Stimulated activated CD4-positive, alpha-beta T cell treated with anti-CD3 and anti-CD28 coated beads, Interleukin-4, amount 100 ng/mL, for 1 hour (primary cell): ENCODE measurements around the gene VPS11.
"Not testable (repeated sequence)": the region's sequence is repeated elsewhere in the genome, so short reads cannot be mapped to it uniquely, and the experiment has no call there.

ENCODE experiments used
- DNase-seq: peaks from one replicate; pipeline ENCODE4 v3.0.0-alpha.2; 2020

VPS11 gene

DNA sequence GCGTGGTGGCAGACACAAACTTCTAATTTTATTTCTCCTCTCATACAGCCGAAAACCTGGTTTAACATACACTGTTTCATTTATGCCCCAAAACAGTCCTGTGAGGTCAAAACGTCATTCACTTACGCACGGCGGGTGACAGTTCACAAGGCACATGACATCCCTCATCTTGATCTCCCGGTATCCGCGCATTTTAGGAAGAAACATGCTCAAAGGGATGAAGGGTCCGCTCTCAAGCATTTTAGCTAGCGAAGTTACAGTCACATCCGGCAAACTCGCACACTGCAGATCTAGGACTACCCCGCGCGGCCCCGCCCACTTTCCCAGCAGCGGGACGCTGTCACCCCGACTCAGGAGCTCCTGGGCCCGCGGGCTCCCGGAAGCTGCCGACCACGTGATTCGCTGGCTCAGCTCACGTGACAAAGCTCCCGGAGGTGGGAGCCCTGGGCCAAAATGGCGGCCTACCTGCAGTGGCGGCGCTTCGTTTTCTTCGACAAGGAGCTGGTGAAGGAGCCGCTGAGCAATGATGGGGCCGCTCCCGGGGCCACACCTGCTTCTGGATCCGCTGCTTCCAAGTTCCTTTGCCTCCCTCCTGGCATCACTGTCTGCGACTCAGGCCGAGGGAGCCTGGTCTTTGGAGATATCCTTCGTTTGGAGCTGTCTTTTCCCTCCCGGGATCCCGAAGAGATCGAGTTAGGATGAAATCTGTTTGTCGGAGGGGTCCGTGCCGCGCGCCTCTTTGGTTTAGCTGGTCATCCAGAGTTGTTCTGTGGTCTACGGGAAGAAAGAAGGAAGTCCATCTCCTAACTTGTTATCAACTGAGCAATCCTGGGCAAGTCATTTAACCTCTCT is at the start of gene VPS11:
VPS11 (plus strand) TSS at position 448 of the 852 bp plus-strand sequence; CDS start at position 454, 6 bp downstream.
- DNase-seq = peak; percentile 99

GRCh38 chr11:119018074-119018938 is 49.3 kb upstream of the VPS11 start, which contains the start of the genes RPS25 and TRAPPC4:
Gene RPS25, minus strand, starts transcription at chr11:119018343. Its CDS starts 59 bp downstream, at chr11:119018284.
Gene TRAPPC4, plus strand, starts transcription at chr11:119018766. Its CDS starts 30 bp downstream, at chr11:119018796.
- peak; percentile 94 for DNase-seq

DNA sequence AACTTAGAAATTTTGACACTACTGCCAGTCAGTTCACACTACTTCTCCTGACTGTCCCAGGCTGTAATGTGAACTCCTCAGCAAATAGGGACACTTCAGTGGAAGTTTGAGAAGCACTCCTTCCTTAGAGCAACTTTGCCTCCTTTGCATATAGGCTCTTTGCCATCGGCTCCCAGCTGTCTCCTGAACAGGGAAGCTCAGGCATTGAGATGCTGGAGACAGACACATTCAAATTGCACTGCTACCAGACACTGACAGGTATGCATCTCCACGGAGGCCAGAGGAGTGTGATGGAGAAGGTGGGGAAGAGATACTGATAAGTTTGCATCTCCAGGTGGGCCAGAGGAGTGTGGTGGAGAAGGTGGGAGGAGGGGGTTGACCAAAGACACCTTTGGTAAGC is 47.6 kb upstream of the VPS11 start:
- no peak for DNase-seq

- DNase-seq = no peak
Observed at GRCh38 chr11:119021631-119022030, 46.0 kb upstream of the VPS11 start.

GRCh38 chr11:119023741-119024140 is 43.9 kb upstream of the VPS11 start:
- no peak for DNase-seq

DNA sequence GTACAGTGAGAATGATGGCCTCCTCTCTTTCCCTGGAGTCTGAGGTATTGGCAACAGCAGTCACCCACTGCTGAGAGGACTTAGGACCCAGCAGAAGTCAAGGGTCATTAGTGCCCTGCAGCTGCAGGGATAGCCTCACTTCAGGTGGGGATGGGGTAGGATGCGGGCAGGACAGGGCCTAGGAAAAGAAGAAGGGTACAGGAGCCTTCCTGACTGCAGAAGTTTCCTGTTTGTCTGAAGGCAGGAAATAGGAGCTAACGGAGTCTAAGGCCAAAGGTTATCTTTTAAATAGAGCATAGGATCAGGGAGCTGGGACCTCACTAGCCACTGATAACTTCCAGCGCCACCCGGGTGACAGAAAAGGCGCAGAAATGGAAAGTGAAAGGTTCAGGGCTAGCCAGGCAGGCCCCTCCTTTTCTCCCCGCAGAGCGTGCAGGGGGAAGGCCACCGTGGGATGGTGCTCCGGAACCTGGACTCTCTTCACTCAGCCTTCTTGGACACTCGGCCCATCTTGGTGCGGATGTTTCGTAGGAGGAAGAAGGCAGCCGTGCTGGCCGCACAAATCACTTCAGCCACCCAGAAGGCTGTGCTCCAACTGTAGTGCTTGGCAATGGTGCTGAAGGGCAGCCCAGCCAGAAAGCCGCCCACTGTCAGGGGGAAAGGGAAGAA is 43.1 kb upstream of the VPS11 start:
- no peak for DNase-seq

DNA sequence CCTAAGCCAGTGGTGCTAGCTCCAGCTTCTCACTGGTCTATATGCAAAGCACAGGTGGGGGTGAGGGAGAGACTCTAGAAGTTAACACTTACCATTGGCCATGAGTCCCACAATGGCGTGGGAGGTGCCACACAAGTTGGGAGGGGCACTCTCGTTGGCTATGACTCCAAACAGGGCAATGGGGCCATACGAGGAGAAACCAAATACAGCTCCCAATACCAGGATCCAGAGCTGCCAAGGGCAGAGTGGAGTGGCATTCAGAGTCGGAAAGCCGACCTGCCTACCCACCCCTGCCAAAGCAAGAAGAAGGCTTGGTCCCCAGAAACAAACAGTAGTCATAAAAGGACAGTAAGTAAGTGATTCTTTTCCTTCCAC is 42.5 kb upstream of the VPS11 start:
- no peak for DNase-seq

GRCh38 chr11:119025541-119025940 is 42.1 kb upstream of the VPS11 start:
- DNase-seq = no peak

DNA sequence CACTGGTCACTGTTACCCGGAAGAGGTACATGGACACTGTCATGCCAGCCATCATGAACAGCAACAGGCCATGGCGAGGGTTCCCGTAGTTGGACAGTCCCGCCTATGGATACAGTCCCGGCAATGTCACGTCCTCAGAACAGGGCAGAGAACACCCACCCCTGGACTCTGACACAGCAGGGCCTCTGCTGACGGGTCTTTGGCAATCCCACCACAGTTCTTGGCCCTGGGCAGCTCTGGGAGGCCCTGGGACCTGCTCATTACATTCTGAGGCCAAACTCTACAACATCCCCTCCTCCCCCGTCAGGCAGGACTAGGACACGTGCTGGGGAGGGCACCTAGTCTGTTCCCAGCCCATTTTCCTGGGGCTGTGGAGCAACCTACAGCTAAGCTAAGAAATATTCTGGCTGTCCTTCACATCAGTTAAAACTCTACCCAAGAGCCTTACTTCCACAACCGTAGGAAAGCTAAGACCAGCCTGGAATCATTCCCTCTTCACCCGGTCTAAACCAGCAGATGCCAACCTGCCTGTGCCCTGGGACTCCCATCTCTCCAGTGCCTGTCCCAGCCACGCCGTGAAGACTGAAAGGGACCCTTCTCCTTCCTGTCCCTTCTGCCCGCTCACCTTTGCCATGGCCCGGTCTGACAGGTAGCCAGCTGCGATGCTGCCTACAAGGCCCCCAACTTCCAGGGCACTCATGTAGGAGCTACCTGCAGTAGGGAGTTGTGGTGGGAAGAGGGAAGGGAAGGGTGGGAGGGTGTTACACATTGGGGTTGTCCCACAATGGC is 41.4 kb upstream of the VPS11 start:
- no peak for DNase-seq

DNA sequence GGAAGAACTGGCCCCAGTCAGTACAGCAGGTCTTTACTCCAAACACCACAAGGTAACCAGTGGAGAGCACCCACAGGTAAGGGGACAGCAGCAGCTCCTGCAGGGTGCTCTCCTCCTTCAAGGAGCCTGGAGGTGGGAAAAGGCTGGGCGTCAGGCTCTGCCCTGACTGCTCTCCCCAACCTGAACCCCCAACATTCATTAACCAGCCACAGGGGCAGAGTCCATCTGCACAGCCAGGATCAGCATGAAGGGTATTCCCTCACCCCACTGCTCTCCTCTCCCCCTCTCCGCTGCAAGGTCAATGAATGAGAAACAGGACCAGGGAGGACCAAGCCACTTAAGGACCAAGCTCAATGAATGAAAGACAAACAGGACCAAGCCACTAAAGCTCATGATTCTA is 40.6 kb upstream of the VPS11 start:
- DNase-seq = no peak

DNA sequence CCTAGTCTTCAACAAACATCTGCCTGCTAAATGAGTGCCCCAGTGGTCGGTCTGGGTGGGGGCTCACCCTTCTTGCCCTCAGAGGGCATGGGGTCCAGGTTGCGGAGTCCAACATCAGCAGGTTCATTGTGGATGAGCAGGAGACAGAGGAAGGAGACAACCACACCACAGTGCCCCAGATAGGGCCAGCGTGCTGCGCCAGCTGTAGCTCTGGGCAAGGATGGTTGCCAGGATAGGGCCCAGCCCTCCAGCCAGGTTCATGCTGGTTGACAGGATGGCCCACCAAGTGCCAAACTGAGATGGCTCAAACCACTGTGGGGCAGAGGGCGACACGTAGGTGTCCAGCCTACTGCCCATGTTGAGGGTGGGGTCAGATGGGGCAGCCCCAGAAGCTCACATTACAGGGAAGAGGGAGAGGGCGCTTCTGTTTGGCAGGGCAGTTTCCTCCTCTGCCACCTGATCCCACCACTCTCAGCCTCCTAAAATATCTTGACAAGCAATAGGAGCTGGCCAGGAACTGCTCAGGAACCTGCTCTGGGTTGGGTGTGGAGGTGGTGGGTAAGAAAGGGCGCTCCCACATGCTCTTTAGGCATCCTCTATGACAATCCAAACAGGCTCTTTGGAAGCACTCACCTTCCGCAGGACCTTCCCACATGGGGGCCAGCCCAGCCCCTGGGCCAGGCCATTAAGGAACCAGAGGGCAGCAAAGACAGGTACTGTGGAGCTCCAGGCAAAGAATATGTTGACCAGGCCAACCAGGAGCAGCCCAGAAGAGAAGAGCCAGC is 39.9 kb upstream of the VPS11 start:
- no peak for DNase-seq

- DNase-seq = no peak
Observed at GRCh38 chr11:119028346-119029068, 39.1 kb upstream of the VPS11 start.

GRCh38 chr11:119029069-119029339 is 38.6 kb upstream of the VPS11 start:
- no peak for DNase-seq

GRCh38 chr11:119029340-119030028 is 38.1 kb upstream of the VPS11 start:
- DNase-seq = peak; percentile 54

DNA sequence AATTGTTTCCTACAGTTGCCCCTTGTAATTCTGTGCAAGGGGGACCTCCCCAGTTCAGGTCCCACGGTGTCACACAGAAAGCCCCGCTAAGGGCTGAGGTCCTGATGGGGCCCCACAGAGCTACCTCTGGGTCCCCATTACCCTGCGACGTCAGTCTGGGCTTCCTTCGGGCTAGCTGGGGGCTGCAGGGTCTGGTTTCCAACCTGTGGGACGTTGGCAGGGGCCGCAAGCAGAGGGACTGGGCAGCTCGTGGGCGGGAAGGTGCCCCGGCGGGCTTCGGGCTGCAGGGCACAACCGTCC is 37.6 kb upstream of the VPS11 start:
- peak; percentile 19 for DNase-seq

- DNase-seq = peak; percentile 99
Observed at GRCh38 chr11:119030329-119031047, 37.1 kb upstream of the VPS11 start, which contains the start of gene SLC37A4. Gene SLC37A4, minus strand, starts transcription at chr11:119030877.

- DNase-seq = no peak
Observed at GRCh38 chr11:119031912-119032280, 35.7 kb upstream of the VPS11 start.

DNA sequence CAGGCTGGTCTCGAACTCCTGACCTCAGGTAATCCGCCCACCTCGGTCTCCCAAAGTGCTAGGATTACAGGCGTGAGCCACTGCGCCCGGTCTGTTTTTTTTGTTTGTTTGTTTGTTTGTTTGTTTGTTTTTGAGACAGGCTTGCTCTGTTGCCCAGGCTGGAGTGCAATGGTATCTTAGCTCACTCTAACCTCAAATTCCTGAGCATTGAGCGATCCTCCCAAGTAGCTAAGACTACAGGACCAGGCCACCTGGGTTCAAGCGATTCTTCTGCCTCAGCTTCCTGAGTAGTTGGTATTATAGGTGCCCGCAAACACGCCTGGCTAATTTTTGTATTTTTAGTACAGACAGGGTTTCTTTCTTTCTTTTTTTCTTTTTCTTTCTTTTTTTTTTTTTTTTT is 34.2 kb upstream of the VPS11 start:
- not testable (repeated sequence) for DNase-seq

DNA sequence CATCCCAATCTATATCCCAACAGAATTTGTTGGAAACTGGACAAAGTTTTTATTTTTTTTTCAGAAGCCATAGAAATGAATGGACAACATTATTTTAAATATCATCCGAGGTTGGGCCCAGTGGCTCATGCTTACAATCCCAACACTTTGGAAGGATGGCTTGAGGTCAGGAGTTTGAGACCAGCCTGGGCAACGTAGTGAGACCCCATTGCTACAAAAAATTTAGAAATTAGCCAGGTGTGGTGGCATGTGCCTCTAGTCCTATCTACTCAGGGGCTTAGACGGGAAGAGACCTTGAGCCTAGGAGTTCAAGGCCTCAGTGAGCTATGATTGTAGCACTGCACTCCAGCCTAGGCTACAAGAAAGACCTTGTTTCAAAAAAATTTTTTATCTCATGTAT is 32.8 kb upstream of the VPS11 start:
- no peak for DNase-seq

DNA sequence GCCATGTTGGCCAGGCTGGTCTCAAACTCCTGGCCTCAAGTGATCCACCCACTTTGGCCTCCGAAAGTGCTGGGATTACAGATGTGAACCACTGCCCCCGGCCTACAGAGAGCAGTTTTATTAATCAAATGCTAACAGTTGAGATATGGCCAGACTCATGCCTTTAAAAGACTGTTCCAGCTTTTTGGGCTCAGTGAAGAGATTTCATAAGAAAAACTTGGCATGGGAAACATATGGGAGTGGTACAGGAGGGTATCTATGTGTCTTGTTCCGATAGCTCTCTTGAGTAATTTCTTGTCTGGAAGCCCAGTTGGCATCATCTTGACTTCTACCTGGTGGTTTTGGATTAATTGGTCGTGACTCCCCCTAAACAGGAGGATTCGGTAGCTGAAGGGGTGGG is 28.7 kb upstream of the VPS11 start:
- DNase-seq = no peak
